Dermis blood vessel endothelial cell (primary cell): ENCODE data around the gene ISLR2. TPM values are rescaled to one million over a fixed set of nuclear protein-coding genes. Genes with fewer than 3 reads are reported as not detected.
"Not testable (repeated sequence)": the region's sequence is repeated elsewhere in the genome, so short reads cannot be mapped to it uniquely, and the experiment has no call there.

Experiments used
- DNase-seq: peaks from one replicate; pipeline ENCODE4 v3.0.0; 2010
- total RNA-seq: library from RNA; depleted of rRNA; stranded (reverse); fragments of >200 nt; gene quantifications from 2 replicates; pipeline ENCODE4 v1.2.3, GENCODE V29; 2014

The ISLR2 gene, protein sequence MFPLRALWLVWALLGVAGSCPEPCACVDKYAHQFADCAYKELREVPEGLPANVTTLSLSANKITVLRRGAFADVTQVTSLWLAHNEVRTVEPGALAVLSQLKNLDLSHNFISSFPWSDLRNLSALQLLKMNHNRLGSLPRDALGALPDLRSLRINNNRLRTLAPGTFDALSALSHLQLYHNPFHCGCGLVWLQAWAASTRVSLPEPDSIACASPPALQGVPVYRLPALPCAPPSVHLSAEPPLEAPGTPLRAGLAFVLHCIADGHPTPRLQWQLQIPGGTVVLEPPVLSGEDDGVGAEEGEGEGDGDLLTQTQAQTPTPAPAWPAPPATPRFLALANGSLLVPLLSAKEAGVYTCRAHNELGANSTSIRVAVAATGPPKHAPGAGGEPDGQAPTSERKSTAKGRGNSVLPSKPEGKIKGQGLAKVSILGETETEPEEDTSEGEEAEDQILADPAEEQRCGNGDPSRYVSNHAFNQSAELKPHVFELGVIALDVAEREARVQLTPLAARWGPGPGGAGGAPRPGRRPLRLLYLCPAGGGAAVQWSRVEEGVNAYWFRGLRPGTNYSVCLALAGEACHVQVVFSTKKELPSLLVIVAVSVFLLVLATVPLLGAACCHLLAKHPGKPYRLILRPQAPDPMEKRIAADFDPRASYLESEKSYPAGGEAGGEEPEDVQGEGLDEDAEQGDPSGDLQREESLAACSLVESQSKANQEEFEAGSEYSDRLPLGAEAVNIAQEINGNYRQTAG
- not detected in 2 replicates for total RNA-seq

DNA sequence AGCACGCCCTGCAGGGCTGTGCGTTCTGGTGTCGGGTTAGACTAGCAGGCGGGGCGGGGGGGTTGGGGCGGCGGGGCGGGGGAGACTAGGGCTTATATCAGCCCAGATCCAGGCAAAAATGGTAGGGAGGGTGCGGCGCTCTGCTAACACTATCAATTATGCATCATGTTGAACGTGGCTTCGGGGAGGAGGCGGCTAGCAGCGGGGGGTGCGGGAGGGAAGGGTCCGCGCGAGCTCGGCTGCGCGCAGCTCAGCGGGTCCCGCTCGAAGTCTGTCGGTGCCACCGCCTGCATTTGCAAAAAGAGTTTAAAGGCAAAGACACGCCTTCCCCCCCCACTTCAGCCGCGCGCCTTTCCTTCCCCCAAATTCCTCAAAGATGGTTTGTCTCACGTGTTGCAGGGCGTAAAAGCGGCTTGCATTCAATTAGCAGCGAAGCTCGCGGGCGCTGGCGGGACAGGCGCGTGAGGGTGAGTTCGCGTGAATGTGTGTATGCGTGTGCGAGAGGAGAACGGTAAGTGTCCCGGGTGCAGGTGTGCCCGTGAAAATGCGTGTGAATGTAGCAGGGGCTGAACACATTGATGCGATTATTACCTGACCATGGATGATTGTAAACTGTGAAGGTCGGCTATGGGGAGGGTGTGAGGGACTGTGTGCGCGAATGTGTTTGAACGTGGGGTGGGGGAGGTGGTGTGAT, at the start of gene ISLR2:
Gene ISLR2 (plus strand): TSS at position 432 of the 694 bp plus-strand sequence. CDS start 2,169 bp downstream, outside the sequence.
- DNase-seq: no peak

DNA sequence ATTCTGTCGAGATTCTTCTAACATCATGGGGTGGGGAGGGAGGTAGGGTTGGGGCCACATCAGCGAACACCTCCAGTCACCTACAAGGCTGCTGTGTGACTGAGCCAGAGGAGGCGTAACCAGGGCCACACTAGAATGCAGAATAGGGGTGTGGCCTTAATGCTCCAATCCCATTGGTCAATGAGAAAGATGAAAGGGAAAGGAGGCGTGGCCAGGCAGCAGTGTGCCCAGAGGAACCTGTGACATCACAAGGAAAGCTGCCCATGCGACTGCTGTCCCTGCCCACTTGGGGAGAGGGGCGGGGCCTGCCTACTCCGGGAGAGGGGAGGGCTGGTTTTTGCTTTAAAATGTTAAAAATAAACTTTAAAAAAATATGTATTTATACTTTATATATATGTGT, 47.9 kb upstream of the ISLR2 start, which contains the start of gene GOLGA6A:
Gene GOLGA6A (minus strand): TSS at position 101 of the 400 bp plus-strand sequence. CDS start 41 bp downstream, at position 60.
- DNase-seq: not testable (repeated sequence)

DNA sequence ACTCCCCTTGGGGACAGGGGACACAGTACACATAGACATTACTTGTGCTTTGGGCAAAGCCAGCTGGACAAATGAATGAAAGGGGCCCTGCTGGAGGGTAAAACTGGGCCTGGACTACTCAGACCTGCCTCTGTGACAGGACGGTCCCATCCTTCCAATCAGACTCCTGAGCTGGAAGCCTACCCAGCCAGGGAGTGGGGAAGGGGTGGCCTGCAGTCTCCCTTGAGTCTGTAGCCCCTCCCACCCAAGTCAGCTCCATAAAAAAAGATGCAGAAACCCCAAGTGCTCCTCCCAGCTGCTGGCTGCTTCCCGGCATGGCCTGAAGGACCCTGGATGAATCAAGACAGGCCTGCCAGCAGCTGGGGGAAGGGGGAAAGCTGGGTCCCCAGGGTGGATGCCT, 35.8 kb upstream of the ISLR2 start:
- DNase-seq: not testable (repeated sequence)

DNA sequence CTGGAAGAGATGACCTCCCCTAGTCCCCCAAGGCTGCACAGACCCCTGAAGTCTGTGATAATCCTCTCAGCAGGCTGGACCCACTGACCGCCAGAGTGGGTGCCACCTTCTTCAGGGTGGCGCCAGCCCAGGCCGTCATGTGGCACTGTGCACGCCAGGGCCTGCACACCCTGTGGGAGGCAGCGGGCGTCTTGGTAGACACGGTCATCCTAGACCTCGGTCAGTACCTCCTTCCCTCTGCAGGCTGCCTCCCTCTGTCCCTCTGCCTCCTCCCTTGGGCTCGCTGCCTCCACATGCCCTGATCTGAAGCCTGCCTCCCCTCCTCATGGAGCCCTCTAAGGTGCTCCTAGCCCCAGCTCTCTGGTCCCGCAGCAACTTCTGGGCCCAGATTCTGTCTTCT, 34.8 kb upstream of the ISLR2 start:
- not testable (repeated sequence) for DNase-seq

DNA sequence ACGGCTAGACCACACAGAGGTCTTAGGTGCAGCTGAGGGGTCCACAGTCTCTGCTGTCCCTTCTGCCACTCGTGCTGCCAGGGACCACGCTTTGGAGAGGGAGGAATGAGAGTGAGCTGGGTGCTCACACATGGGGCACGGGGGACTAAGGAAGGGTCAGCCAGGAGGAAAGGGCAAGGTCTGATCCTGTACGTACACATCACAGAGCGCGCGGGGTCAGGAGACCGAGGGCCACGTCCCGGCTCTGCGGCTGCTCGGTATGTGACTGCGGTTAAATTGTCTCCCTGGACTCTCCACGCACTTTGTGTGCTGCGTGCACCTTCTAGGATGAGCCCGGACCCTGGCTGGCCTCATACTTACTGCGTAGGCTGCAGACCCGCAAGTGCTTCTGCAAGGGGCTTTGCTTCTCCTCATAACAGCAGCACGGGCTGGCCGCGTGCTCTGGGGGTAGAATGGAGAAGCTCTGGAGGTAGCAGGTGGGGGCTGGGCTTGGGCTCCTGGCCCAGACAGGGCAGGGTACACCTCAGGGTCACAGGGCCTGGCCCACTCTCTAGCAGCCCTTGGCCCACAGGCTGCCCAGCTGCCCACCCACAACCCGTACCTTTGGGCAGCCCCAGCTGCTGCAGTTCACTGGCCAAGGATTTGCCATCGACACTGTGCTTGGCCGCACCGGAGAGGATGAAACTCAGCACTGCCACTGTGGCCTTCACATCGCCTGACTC, 33.5 kb upstream of the ISLR2 start:
- DNase-seq: not testable (repeated sequence)

DNA sequence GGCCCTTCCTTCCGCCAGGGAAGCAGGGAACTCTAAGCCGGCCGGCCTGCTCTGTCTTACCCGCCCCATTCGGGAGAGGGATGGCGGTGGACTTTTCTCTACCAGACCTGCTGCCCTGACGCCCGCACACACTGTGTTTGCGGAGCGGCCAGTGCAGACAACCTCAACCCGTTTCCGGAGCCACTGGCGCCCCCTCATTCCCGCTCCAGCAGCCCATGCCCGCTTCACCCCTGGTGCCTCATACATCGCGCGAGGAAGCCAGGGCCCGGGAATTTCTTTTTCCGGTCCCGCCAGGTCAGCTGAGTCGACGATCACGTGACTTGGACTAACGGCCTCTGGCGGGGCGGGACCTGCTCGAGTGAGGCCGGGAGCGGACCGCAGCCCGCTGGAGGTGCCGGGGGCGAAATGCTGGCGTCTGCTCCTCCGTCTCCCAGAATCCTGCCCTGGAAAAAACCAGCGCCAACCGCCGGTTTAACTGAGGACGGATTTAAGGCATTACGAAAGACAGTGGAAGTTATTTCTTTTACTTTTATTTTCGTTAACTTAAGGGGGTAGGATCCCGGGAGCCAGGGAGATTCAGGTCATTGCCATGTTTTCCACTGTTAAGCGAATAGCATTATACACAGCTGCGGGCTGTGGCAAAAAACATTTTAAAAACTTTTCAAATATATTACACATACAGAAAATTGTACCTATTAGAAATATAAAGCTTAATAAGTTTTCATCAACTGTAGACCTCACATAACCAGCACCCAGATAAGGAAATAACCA, 30.2 kb upstream of the ISLR2 start:
- DNase-seq: peak; percentile 88

DNA sequence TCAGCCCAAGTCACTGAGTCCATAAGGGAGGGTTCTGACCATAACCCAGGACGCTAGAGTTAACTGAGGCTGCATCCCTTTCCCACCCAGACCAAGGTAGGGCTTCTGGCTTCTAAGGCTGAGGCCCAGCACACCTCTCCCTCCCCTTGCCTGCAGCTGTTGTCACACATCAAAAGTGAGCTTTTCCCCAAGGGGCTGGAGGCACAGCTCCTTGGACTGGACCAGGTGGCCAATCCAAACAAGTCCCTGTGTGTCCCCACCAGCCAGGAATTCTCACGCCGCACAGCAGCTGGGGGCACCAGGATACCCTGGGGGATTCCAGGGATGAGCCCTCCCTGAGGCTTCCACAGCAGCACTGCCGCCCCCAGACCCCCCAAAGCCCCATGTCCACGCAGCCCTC, 22.3 kb upstream of the ISLR2 start:
- DNase-seq: no peak

DNA sequence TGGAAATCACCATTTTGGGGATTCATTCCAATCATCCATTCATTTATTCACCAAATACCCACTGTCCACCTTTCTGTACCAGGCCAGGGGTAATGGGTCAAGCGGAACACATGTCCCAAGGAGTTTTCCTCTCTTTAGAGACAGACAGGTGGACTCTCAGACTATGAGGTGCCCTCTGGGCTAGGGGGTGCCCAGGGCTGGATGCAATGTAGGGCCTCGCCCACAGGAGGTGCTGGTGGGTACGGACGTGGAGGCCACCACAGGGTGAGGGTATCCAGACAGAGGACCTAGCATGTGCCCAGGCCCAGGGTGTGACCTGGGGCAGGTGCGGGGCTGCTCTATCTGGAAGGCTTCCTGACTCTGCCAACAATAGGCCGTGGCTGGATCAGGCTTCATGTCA, 21.8 kb upstream of the ISLR2 start:
- DNase-seq: not testable (repeated sequence)

DNA sequence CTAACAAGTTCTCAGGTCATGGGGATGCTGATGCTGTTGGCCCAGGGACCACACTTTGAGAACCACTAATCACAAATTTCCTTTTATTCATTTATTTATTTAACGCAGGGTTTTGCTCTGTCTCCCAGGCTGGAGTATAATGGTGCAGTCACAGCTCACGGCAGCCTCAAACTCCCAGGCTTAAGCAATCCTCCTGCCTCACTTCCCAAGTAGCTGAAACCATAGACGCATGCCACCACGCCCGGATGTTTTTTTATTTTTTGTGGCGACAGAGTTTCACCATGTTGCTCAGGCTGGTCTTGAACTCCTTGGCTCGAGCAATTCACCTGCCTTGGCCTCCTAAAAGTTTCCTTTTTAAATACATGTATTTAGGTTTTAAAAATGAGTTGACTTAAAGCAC, 20.7 kb upstream of the ISLR2 start:
- DNase-seq: no peak

DNA sequence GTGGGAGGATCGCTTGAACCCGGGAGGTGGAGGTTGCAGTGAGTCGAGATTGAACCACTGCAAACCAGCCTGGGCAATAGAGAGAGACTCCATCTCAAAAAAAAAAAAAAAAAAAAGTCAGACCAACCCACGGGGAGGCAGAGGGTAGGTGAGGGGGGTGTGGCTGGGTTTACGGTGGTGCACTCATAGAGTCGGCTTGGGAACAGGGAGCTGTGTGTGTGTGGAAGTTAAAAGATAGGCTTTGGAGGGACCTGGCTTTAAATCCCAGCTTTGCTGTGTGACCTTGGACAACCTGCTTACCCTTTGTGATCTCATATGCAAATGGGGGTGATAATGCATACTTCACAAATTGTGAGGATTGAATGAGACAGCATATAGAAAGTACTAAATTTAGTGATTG, 10.0 kb upstream of the ISLR2 start:
- DNase-seq: no peak

DNA sequence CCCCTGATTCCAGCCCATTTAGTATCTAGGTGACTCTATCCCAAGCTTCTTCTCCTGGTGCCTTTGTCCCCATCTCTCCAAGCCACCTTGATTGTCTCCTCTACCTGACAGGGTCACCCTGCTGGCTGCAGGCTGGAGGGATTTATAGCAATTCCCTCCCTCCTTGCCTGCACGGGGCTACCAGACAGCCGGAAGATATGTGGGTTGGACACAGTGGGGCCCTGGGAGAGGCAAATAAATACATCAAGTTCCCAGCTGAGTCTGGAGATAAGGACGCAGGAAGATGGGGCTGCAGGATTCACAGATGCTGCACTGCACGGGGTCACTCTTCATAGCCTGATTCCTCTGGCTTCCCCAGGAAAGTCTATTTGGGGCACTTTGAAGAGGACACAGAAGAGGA, 9.3 kb upstream of the ISLR2 start:
- DNase-seq: no peak

DNA sequence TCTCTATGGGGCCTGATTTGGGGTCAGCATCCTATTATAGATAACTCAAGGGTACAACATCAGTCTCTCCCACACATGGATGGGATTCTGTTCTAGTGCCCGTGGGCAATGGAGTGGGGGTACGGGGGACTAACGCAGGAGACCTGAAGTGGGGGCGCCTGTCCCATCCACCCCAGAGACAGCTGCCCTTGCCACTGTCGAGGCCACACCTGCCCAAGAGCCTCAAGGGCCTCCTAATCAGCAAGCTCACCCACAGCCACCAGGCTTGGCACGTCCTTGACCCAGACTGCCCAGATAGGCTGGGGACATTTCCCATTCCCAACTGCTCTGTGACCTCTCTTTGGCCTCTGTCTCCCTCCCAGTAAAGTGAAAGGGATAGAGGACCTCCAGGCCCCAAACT, 8.5 kb upstream of the ISLR2 start:
- DNase-seq: no peak

DNA sequence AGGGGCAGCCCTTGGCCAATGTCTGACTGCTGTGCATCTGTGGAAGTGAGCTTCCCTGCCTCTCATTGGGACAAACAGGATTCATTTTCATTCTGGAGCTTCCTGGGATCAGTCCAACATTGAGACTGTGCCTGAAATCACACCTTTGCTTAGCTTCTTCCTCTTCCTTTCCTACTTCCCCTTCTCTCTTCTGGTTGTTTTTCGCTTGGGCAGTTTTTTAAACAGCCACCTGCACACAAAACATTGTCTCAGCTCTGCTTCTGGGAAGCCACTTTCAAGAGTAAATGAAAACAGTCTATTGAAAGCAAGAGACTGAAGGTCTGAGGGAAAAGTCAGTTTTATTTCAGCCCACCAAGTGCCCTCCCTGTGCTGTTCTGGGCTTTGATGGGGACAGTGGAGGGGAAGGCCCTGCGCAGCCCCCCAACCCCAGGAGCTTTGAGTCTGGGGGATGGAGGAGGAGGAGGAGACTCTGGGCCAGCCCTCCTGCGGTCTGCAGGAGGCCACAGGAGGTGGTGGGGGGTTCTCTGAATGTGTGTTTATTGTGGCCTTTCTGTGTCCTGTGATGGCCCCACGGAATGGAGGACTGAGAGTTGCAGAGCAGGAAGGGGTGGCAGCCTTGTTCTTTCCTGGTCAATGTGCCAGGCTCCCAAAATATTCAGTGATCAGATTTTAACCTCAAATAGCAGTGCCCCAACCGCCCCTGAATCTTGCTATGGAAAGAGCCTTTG, 7.8 kb upstream of the ISLR2 start:
- no peak for DNase-seq

DNA sequence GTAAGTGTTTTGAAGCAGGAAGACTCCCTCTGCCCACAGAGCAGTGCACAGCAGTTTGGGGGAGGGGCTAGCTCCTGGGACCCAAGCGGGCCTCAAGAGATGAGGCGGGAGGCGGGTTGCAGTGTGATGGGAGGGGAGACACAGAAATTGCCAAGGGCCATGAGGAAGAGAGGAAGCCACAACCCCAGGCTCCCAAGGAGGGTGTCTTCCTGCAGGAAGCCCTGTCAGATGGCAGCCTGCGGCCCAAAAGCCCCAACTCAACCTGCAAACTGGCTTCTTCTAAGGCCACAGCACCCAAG, 7.3 kb upstream of the ISLR2 start:
- DNase-seq: no peak

DNA sequence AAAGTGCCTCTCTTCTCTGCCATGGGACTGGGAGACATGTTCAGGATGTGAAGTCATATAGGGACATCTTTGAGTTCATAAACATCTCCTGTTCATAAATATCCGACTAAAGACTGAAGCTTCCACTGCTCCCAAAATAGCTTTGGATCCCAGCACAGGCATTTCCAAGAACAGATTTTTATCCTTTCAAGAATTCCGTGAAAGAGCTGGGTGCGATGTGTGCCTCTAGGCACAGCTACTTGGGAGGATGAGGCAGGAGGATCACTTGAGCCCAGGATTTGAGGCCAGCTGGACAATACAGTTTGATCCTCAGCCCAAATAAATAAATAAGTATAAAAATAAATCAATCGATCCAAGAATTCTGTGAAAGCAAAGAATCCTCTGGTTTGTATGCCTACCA, 6.7 kb upstream of the ISLR2 start:
- no peak for DNase-seq

DNA sequence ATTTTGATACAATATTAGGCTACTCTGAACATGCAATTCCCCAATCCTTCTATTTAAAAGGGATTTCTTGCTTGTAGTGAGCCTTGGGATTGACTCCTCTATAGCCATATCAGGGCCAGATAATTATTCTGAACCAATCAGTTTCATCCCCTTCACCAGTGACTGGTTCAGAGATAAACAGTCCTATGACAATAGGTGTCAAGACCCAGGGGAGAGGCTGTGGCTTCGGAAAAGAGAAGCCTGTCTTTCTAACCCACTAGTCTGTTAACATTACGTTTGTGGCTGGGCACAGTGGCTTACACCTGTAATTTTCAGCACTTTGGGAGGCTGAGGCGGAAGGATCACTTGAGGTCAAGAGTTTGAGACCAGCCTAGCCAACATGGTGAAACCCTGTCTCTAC, 6.2 kb upstream of the ISLR2 start:
- no peak for DNase-seq

DNA sequence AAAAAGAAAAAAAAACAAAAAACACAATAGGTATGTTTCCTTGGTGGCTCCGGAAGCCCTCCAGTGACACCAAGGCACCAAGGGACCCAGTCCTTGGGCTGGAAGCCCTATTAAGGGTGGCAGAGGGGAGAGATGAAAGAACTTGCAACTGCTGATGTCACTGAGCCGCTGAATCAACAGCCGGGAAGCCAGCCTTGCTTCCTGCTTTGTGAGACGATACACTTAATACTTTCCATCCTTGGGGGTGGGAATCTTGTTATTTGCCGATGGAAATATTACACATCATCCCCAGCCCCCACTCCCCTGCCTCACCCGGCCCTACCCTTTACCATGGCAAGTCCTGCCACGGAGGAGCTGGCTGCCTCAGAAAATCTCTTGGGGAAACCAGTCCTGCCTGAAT, 5.6 kb upstream of the ISLR2 start:
- DNase-seq: peak; percentile 27

DNA sequence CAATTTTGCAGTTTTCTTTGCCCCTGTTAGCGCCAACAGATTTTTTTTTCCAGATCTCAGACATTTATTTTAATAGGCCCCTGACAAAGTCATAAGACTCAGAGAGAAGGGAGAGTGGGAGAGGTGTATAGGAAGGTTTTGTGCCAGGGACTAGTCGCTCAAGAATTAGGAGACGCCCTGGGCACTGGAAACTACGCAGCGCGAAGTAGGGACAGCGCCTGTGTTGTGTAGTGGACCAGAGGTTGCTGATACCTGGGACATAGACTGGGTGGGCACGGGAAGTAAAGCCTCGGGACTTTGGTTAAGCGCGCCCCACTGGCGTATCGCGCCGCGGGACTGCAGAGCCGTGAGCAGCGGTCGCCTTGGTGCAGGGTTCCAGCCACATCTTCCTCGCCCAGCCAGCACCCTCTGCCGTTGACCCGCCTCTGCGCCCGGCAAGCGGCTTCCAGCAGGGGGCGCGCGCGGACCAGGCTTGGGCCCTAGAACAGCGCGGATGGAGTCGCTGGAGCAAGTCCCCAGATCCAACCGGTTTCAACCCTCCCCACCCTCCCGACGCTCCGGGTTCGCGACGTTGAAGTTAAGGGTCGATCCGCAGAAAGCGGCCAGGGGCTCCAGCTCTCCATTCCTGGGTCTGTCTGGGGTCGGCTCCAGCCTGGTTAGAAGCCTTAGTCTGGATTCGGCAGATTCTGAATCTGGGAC, 3.0 kb upstream of the ISLR2 start:
- DNase-seq: peak; percentile 91

DNA sequence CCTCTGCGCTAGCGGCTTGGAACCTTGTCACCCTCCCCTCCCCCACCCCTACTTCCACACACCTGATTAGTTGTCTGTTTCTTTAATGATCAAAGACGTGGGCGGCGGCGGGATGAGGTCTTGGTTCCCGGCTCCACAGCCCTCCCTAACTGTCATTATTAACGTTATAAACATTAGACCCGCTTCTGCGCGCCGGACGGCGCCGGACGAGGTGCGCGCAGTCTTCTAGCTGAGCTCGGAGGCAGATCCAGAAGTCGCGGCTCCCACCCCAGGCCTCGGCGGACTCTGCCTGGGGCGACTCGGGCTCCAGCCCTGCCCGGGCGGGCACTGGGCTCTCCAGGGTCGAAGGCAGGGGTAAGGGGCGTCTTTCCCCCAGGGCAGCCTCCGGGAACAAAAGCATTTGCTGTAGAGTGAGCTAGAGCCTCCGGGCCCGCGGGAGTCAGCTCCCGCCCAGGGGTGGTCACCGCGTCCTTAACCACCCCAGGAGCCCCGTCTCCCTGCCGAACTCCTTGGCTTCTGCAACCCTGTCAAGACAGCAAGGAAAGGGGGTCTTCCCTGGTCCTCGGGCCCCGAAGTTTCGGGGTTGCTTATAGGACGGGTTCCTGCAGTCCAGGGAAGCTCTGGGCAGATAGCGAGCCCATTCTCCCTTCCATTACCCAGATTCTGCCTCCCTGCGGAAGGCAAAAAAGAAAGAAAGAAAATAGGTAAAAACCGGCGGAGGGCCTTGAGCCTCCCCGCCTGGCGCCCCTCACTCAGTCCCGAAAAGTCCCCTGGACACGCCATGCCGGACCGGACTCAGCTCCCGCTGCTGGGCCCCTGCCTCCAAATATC, 2.2 kb upstream of the ISLR2 start:
- peak; percentile 28 for DNase-seq
